Gastroesophageal sphincter (tissue), 4 donors: ENCODE results near the gene PSMC2. TPM values are rescaled to one million over a fixed set of nuclear protein-coding genes. Genes with fewer than 3 reads are reported as not detected.

Source experiments
- ATAC-seq: fragments of 150-250 bp; one replicate; pipeline ENCODE4 v1.9.1; 2016; ENCODE audit warnings: mild to moderate bottlenecking, moderate library complexity
- H3K27ac ChIP-seq, 4 donors: fragments of 200-600 bp; sonication (generic) in 3 of 4; 1 replicate in 3 of 4; 2 replicates in 1 of 4; pipeline ENCODE4 v1.5.1; 2016 to 2019
- H3K27me3 ChIP-seq: fragments of 200-600 bp; sonication (generic); one replicate; pipeline ENCODE4 v1.5.1; 2019
- H3K36me3 ChIP-seq, 2 donors: fragments of 200-600 bp; sonication (generic); one replicate each; pipeline ENCODE4 v1.5.1; 2019; ENCODE audit warnings: control low read depth in 1 of 2
- H3K4me1 ChIP-seq, 3 donors: fragments of 200-600 bp; sonication (generic); 1 replicate in 2 of 3; 2 replicates in 1 of 3; pipeline ENCODE4 v1.5.1; 2016 to 2019; ENCODE audit warnings: control low read depth in 2 of 3
- H3K4me3 ChIP-seq, 2 donors: fragments of 200-600 bp; sonication (generic); one replicate each; pipeline ENCODE4 v1.5.1; 2019; ENCODE audit warnings: mild to moderate bottlenecking in 1 of 2, moderate library complexity in 1 of 2
- H3K9me3 ChIP-seq, 3 donors: fragments of 200-600 bp; sonication (generic); one replicate each; pipeline ENCODE4 v1.5.1; 2017 to 2019; ENCODE audit warnings: control low read depth in 2 of 3
- EP300 ChIP-seq: sonication (generic); formaldehyde crosslinking; IDR thresholded peaks from one replicate; pipeline ENCODE4 v1.6.1; 2017; ENCODE audit warnings: antibody characterized with exemption, mild to moderate bottlenecking
- POLR2A ChIP-seq, 2 donors: fragments of 450-650 bp; IDR thresholded peaks; one replicate each; pipeline ENCODE4 v1.6.1; 2017; ENCODE audit warnings: antibody characterized with exemption in 2 of 2, mild to moderate bottlenecking in 2 of 2, moderate library complexity in 1 of 2
- POLR2AphosphoS5 ChIP-seq: sonication (generic); formaldehyde crosslinking; IDR thresholded peaks from one replicate; pipeline ENCODE4 v1.6.1; 2017; ENCODE audit warnings: antibody characterized with exemption
- WGBS, 2 donors: methylation state at CpG; one replicate each; pipeline ENCODE4 v1.1.5; 2018; ENCODE audit warnings: low coverage in 1 of 2; 5-methylcytosine and 5-hydroxymethylcytosine counted together
- total RNA-seq, 4 donors: library from RNA; depleted of rRNA; stranded (reverse); fragments of >200 nt; gene quantifications; one replicate each; pipeline ENCODE4 v1.1.0, GENCODE V29; 2016
- TF ChIP-seq, protein P1 (sequence below), 4 experiments: fragments of 200-600 bp in 2 of 4; fragments of 450-650 bp in 2 of 4; sonication (generic) in 1 of 4; IDR thresholded peaks; one replicate each; pipeline ENCODE4 v1.5.1; 2017 to 2019; ENCODE audit warnings: antibody characterized with exemption in 4 of 4, mild to moderate bottlenecking in 2 of 4, moderate library complexity in 2 of 4

The PSMC2 gene
- total RNA-seq, 4 donors from 2014 or later, result 119 to 137 (median 128) TPM

DNA sequence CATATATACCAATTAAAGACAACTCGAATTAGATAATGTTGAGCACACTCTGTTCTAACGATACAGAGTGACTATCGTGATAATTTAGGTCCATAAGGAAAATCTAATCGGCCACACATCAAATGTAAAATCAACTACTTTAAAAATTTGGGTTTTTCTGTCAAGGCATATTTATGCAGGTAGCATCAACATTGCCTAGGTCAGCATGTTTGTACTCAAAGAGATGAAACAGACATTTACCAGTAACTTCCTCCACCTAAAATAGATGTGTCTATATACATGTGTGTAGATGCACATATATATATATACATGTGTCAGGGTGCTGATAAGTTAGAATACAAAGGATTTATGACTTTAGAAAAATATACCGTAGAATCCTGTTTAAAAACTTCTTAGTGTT, 22.0 kb downstream of the PSMC2 start:
- Histone ChIP-seq H3K4me1 (no peaks in the 10 kb centered on the region), H3K27ac (no peak overlapping the region), H3K27me3 (no peaks in the 10 kb centered on the region), H3K36me3 (peaks cover 11 to 63% of the 10 kb centered on the region in 2 donors), H3K4me3 (no peak overlapping the region), H3K9me3 (no peaks in the 10 kb centered on the region)
- ATAC-seq, result no peak
- WGBS, 2 donors, result 90 to 92% methylated on average over 5 of the region's 5 CpGs
- TF ChIP-seq EP300 (no peak), POLR2AphosphoS5 (no peak), POLR2A (IDR thresholded peaks at IDR 0.05) (no peak)
- TF ChIP-seq, protein P1, sequence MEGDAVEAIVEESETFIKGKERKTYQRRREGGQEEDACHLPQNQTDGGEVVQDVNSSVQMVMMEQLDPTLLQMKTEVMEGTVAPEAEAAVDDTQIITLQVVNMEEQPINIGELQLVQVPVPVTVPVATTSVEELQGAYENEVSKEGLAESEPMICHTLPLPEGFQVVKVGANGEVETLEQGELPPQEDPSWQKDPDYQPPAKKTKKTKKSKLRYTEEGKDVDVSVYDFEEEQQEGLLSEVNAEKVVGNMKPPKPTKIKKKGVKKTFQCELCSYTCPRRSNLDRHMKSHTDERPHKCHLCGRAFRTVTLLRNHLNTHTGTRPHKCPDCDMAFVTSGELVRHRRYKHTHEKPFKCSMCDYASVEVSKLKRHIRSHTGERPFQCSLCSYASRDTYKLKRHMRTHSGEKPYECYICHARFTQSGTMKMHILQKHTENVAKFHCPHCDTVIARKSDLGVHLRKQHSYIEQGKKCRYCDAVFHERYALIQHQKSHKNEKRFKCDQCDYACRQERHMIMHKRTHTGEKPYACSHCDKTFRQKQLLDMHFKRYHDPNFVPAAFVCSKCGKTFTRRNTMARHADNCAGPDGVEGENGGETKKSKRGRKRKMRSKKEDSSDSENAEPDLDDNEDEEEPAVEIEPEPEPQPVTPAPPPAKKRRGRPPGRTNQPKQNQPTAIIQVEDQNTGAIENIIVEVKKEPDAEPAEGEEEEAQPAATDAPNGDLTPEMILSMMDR (IDR thresholded peaks at IDR 0.05), result no peak

DNA sequence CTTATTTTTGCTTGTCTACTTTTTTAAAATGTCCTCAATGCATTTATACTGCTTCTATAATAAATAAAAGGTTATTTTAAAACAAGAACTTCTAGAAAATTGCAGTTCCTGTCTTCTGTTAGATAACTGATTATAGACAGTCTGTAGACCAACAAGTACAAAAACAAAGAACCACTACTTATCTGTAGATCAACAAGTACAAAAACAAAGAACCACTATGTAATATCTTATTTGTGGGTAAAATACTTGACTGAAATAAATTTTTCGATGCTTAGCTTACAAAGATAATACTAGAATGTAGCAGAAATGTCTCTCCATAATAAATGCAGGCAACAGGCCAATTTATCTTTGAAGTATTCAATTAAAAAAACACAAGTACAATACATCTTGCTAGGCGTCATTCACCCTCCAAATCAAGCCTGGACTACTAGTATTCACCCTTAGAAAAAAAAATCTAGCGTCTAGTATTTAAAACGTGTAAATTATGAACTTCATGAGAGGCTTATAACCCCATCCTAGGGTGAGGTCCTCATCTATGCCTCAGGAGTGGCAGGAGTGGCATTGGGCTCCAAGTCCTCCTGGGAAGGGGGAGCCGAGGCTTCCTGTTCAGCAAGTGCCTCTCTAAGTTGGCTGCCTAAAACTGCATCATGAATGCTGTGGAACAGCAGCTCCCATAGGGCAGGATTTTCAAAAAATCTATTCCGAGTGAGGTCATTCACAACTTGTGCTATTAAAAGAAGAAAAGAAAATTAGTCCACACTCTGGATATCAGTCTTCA, 26.6 kb downstream of the PSMC2 start:
- no peaks in the 10 kb centered on the region for H3K9me3 ChIP-seq
- no peak overlapping the region for H3K4me3 ChIP-seq
- ATAC-seq, result no peak
- H3K36me3 ChIP-seq, result peaks cover 0 to 16% of the 10 kb centered on the region in 2 donors
- TF ChIP-seq, protein P1 (IDR thresholded peaks at IDR 0.05), result no peak
- no peak for TF ChIP-seq POLR2AphosphoS5
- 52 to 61% methylated on average over 5 of the region's 6 CpGs for WGBS, 2 donors
- no peaks in the 10 kb centered on the region for H3K4me1 ChIP-seq
- peaks cover 8% of the 10 kb centered on the region for H3K27me3 ChIP-seq
- H3K27ac ChIP-seq, result no peak overlapping the region

DNA sequence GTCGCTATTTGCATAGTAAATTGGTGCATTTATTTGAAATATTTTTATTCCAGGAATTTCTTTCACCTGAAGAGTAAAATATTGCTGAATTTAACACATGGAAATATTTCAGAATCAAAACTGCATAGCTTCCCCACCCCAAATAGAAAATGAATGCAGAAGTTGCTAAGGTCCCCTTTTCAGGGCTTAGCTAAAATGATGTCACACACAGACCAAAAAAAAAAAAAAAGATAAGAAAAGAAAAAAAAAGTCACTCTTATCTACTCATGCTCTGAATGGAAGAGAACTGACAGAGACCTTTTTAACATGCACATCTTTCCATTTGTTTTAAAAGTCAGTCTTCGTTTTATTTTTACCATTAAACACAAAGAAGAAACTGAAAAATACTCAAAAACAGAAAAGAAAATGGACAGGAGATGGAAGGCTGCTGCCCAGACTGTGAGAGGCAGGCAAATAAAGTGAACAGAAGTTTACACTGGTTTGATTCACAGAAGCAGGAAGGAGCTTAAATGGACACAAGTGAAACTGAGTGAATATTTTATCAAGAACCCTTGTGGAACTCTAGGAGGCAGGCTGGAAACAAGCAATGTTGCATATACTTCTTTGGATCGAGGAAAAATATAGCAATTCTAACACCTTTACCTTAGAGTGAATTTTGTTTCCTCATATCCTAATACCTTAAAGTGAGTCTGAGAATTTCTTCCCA, 32.0 kb downstream of the PSMC2 start:
- Histone ChIP-seq H3K4me3 (no peak overlapping the region), H3K36me3 (no peaks in the 10 kb centered on the region), H3K9me3 (no peaks in the 10 kb centered on the region), H3K27ac (no peak overlapping the region), H3K27me3 (peaks cover 8% of the 10 kb centered on the region), H3K4me1 (no peaks in the 10 kb centered on the region)
- WGBS, 2 donors, result 58 to 73% methylated on average over 3 of the region's 3 CpGs
- no peak for TF ChIP-seq EP300
- no peak for ATAC-seq

DNA sequence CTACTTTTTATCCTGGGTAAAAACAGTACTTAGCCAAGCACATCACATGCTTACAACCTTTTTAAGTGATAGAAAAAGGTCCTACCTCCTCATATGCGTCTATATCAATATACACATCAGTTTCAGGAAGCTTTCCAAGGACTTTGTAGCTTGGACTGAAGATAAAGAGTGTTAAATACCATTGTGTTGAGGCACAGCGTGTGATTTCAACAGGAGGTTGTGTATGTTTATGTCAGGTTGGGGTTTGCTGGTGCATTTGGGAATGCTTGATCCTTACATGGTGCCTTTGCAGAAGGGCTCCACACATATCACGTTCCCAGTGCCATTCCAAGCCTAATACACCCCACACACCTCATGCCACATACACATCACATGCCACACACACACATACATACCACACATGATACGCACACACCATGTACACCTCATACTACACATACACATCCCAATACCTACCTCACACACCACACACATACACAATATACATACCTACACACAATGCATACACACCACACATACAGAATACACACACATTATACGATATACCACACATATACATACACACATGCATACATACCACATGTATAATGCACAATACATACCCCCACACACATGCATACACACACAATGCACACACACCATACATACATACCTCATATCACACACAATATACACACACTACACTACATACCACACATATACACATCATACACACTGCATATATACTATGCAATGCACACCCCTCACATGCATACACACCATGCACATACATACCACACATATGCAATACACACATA, 33.1 kb downstream of the PSMC2 start:
- no peaks in the 10 kb centered on the region for H3K4me1 ChIP-seq
- WGBS, 2 donors, result 67 to 78% methylated on average over 5 of the region's 5 CpGs
- no peak overlapping the region for H3K4me3 ChIP-seq
- ATAC-seq, result no peak
- no peak for TF ChIP-seq EP300
- TF ChIP-seq, protein P1 (IDR thresholded peaks at IDR 0.05), result no peak
- TF ChIP-seq POLR2A (IDR thresholded peaks at IDR 0.05), result no peak
- TF ChIP-seq POLR2AphosphoS5, result no peak
- H3K27ac ChIP-seq, result no peak overlapping the region
- H3K27me3 ChIP-seq, result peaks cover 8% of the 10 kb centered on the region
- H3K36me3 ChIP-seq, result no peaks in the 10 kb centered on the region
- no peaks in the 10 kb centered on the region for H3K9me3 ChIP-seq

DNA sequence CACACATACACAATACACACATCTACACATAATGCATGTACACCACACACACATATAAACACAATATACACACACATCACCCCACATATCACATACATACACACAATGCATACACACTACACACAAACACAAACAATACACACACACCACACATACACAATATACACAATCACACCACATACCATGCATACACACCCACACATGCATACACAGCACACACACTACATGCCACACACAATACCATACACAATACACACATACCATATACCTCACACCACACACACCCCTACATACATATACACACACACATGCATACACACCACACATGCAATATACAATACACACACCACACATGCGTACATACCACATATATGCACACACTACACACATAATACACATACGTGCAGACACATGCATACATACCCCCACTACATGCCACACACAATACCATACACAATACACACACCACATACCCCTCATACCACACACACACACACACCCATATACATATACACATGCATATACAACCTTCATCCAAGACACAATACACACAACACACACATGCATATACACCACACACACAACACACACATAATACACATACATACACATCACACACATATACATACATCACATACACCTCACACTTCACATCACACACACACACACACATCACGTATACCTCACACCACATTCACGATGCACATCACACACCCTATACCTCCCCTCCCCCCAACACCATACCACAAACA, 34.0 kb downstream of the PSMC2 start:
- H3K9me3 ChIP-seq, result no peaks in the 10 kb centered on the region
- ATAC-seq, result no peak
- 76 to 84% methylated on average over 4 of the region's 4 CpGs for WGBS, 2 donors

More for the DNA sequence above, 34.0 kb downstream of the PSMC2 start:
- no peak for TF ChIP-seq EP300
- TF ChIP-seq POLR2A (IDR thresholded peaks at IDR 0.05), result no peak
- TF ChIP-seq POLR2AphosphoS5, result no peak
- TF ChIP-seq, protein P1 (IDR thresholded peaks at IDR 0.05), result no peak
- no peaks in the 10 kb centered on the region for H3K36me3 ChIP-seq
- peaks cover 8% of the 10 kb centered on the region for H3K27me3 ChIP-seq
- no peak overlapping the region for H3K27ac ChIP-seq
- no peak overlapping the region for H3K4me3 ChIP-seq
- no peaks in the 10 kb centered on the region for H3K4me1 ChIP-seq
